ENCODE data around the gene TEKT2.

GRCh38 chr1:36084497-36085115 lies 712 bp downstream of the TEKT2 start:
- TF ChIP-seq CTCF (conservative IDR thresholded peaks at IDR 0.05; ENCODE audit: low read depth, low read length), result no peak
- TF ChIP-seq EZH2 (IDR thresholded peaks at IDR 0.05; ENCODE audit: low read length, unreplicated experiment), result no peak

Data from PC-3 (cell line).